Endodermal cell (in vitro differentiated cells): ENCODE measurements around the gene ZBP1. TPM values are rescaled to one million over a fixed set of nuclear protein-coding genes. Genes with fewer than 3 reads are reported as not detected.

Experiments used
- DNase-seq: peaks from one replicate; pipeline ENCODE4 v3.0.0-alpha.2; 2017
- H3K27ac ChIP-seq: 2 replicates; pipeline ENCODE4 v1.5.1; 2013; ENCODE audit warnings: mild to moderate bottlenecking, low read depth, low read length, moderate library complexity
- H3K27me3 ChIP-seq: 2 replicates; pipeline ENCODE4 v1.6.1; 2013; ENCODE audit warnings: mild to moderate bottlenecking, low read length, moderate library complexity; ENCODE audit not compliant: insufficient read depth, control insufficient read depth, poor library complexity, severe bottlenecking
- H3K36me3 ChIP-seq: 2 replicates; pipeline ENCODE4 v1.7.0; 2013; ENCODE audit warnings: mild to moderate bottlenecking, low read length, moderate library complexity; ENCODE audit not compliant: control insufficient read depth, insufficient read depth
- H3K4me1 ChIP-seq: one replicate; pipeline ENCODE4 v1.7.0; 2013; ENCODE audit warnings: low read length; ENCODE audit not compliant: control insufficient read depth, insufficient read depth
- H3K4me3 ChIP-seq: 2 replicates; pipeline ENCODE4 v1.5.1; 2013; ENCODE audit warnings: mild to moderate bottlenecking, low read length, moderate library complexity
- H3K9ac ChIP-seq: 2 replicates; pipeline ENCODE4 v1.6.1; 2013; ENCODE audit warnings: mild to moderate bottlenecking, low read length, moderate library complexity; ENCODE audit not compliant: poor library complexity, severe bottlenecking; ENCODE audit errors: extremely low read depth
- H3K9me3 ChIP-seq: 2 replicates; pipeline ENCODE4 v1.6.1; 2013; ENCODE audit warnings: mild to moderate bottlenecking, low read length, moderate library complexity; ENCODE audit not compliant: control insufficient read depth
- H3K27ac Mint-ChIP-seq: 2 replicates; pipeline ENCODE4 v1.8.0; 2020; ENCODE audit warnings: mixed read lengths
- H3K27me3 Mint-ChIP-seq: 2 replicates; pipeline ENCODE4 v1.8.0; 2021; ENCODE audit warnings: mild to moderate bottlenecking, mixed read lengths; ENCODE audit not compliant: insufficient read depth
- H3K36me3 Mint-ChIP-seq: 2 replicates; pipeline ENCODE4 v1.8.0; 2020; ENCODE audit warnings: low read depth, mixed read lengths
- H3K4me1 Mint-ChIP-seq: 2 replicates; pipeline ENCODE4 v1.8.0; 2020; ENCODE audit warnings: mixed read lengths
- H3K4me3 Mint-ChIP-seq: 2 replicates; pipeline ENCODE4 v1.8.0; 2020; ENCODE audit warnings: mild to moderate bottlenecking, moderate library complexity, mixed read lengths
- H3K9me3 Mint-ChIP-seq: 2 replicates; pipeline ENCODE4 v1.8.0; 2020; ENCODE audit warnings: mild to moderate bottlenecking, mixed read lengths
- WGBS, 2 experiments: methylation state at CpG; one replicate each; pipeline versions ENCODE4 v1.1.5 to v1.1.7; 2013; ENCODE audit warnings: missing lambda C conversion rate in 2 of 2, mixed read lengths in 1 of 2; ENCODE audit not compliant: insufficient coverage in 1 of 2, insufficient read length in 1 of 2; 5-methylcytosine and 5-hydroxymethylcytosine counted together
- total RNA-seq, 2 donors: library from RNA; stranded (reverse); fragmentation: NEBNext Ultra II Directional in 1 of 2; extraction: Animal tissue kit (Norgen Biotek cat#: 25700) in 1 of 2; gene quantifications; 2 replicates in 1 of 2; 3 replicates in 1 of 2; pipeline ENCODE4 v1.2.1, GENCODE V29; 2021
- TF ChIP-seq, protein P1 (sequence below): fragments of 200-600 bp; sonication (generic); conservative IDR thresholded peaks from 2 replicates; pipeline ENCODE4 v1.5.0; 2021; ENCODE audit warnings: antibody characterized with exemption, mild to moderate bottlenecking

Gene ZBP1
- total RNA-seq, 2 donors from 2014 or later = not detected

DNA sequence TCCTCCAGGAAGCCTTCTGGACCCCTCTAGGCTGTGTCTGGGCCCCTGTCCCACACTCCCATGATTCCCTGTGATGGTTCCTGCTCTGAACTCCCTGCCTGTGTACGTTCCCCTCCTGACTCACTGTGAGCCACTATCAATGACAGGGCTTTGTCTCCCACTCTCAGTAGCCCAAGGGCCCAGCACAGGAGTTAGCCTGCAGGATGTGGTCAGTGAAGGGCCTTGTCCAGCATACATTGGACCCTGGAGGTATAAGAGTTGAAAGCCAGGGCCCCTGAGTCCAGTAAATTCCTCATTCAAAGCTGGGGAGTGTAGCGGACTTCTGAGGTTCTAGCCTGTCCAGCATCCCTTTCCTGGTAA is 19.0 kb downstream of the ZBP1 start:
- TF ChIP-seq, protein P1, sequence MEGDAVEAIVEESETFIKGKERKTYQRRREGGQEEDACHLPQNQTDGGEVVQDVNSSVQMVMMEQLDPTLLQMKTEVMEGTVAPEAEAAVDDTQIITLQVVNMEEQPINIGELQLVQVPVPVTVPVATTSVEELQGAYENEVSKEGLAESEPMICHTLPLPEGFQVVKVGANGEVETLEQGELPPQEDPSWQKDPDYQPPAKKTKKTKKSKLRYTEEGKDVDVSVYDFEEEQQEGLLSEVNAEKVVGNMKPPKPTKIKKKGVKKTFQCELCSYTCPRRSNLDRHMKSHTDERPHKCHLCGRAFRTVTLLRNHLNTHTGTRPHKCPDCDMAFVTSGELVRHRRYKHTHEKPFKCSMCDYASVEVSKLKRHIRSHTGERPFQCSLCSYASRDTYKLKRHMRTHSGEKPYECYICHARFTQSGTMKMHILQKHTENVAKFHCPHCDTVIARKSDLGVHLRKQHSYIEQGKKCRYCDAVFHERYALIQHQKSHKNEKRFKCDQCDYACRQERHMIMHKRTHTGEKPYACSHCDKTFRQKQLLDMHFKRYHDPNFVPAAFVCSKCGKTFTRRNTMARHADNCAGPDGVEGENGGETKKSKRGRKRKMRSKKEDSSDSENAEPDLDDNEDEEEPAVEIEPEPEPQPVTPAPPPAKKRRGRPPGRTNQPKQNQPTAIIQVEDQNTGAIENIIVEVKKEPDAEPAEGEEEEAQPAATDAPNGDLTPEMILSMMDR = no peak
- Histone ChIP-seq H3K4me1 (no peaks in the 10 kb centered on the region), H3K9ac (no peak overlapping the region), H3K27ac (no peak overlapping the region), H3K36me3 (no peaks in the 10 kb centered on the region), H3K27me3 (no peaks in the 10 kb centered on the region), H3K9me3 (no peaks in the 10 kb centered on the region), H3K4me3 (no peak overlapping the region)
- H3K36me3 Mint-ChIP-seq = no peaks in the 10 kb centered on the region
- peaks cover 5% of the 10 kb centered on the region for H3K4me1 Mint-ChIP-seq
- H3K9me3 Mint-ChIP-seq = no peaks in the 10 kb centered on the region
- peaks cover 5% of the 10 kb centered on the region for H3K27me3 Mint-ChIP-seq
- 92% methylated on average over 2 of the region's 2 CpGs for WGBS, 2 experiments
- no peak for DNase-seq
- no peak overlapping the region for H3K27ac Mint-ChIP-seq
- no peak overlapping the region for H3K4me3 Mint-ChIP-seq

DNA sequence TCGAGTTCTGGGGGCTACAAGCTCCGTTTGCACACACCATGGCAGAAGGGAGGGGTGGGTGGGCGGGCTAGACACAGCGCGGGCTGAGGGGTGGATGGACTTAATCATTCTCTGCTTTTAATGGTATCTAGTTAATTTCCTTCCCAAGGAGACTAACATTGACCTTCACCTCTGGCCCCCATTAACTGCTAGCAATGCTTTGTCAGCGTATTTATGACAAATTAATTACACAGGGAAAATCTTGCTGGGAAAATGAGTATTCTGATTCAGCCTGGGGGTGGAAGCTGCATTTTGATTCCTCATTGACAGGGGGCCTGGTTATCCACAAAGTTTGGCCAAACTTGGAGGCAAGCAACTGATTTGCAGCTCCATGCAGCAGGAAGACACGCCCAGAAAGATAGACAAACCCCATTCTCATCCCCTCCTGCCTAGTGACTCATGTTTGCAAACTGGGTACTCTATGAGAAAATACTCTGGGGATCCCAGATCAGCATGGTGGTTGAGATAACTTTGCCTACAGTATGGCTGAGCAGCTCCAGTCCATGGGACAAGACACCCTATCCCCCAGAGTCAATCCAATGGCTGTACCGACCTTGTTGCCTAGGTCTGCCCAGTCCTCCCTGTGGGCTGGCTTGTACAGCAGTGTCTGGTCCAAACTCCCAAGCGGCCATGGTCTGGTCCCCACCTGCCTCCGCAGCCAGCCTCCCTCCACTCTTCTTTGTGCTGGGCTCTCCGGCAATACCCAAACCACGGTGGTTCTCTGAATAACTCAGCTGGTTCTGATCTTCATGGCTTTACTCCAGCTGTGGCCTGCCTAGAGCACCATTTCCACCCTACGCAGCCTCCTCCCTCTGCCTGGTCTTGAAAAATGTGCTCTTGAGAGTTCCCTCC is 19.7 kb downstream of the ZBP1 start:
- Histone ChIP-seq H3K9ac (no peak overlapping the region), H3K27me3 (no peaks in the 10 kb centered on the region), H3K36me3 (no peaks in the 10 kb centered on the region), H3K27ac (no peak overlapping the region), H3K9me3 (no peaks in the 10 kb centered on the region), H3K4me3 (no peak overlapping the region), H3K4me1 (no peaks in the 10 kb centered on the region)
- Mint-ChIP-seq H3K27ac (no peak overlapping the region), H3K36me3 (no peaks in the 10 kb centered on the region), H3K4me3 (no peak overlapping the region), H3K27me3 (peaks cover 4% of the 10 kb centered on the region), H3K9me3 (no peaks in the 10 kb centered on the region), H3K4me1 (peaks cover 5% of the 10 kb centered on the region)
- TF ChIP-seq, protein P1 = no peak
- 91 to 100% methylated on average over 5 to 12 of the region's 13 CpGs for WGBS, 2 experiments
- DNase-seq = no peak

DNA sequence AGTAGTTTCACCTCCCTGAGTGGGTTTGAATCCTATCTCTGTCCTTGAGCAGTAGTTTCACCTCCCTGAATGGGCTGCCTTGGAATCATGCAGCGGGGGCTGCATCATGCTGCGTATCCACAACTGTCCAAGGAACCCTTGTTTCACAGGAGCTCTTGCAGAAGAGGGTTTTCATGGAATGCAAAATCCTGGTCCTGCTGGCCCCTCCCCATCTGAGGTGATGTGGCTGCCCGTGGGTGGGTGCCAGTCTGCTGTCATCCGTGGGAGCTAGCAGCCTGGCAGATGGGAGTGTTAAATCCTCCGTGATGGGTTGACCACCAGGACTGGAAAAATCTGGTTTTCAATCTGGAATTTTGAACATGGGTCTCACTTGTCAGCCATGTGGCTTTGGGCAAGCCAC is 21.7 kb downstream of the ZBP1 start:
- no peak for DNase-seq
- TF ChIP-seq, protein P1 = no peak
- H3K27ac ChIP-seq = no peak overlapping the region
- no peaks in the 10 kb centered on the region for H3K36me3 ChIP-seq
- Mint-ChIP-seq H3K27me3 (no peaks in the 10 kb centered on the region), H3K36me3 (no peaks in the 10 kb centered on the region), H3K4me1 (peaks cover 5% of the 10 kb centered on the region), H3K9me3 (no peaks in the 10 kb centered on the region), H3K4me3 (no peak overlapping the region), H3K27ac (no peak overlapping the region)
- 80 to 89% methylated on average over 5 of the region's 5 CpGs for WGBS, 2 experiments
- H3K27me3 ChIP-seq = no peaks in the 10 kb centered on the region
- H3K9me3 ChIP-seq = no peaks in the 10 kb centered on the region
- H3K9ac ChIP-seq = no peak overlapping the region
- H3K4me3 ChIP-seq = no peak overlapping the region
- no peaks in the 10 kb centered on the region for H3K4me1 ChIP-seq
